CMK (cell line): ENCODE measurements around the gene PSPC1.
"Not testable (repeated sequence)": the region's sequence is repeated elsewhere in the genome, so short reads cannot be mapped to it uniquely, and the experiment has no call there.

Source experiments
- DNase-seq: peaks from one replicate; pipeline ENCODE4 v3.0.0-alpha.2; 2010; ENCODE audit warnings: low read depth

PSPC1 gene

DNA sequence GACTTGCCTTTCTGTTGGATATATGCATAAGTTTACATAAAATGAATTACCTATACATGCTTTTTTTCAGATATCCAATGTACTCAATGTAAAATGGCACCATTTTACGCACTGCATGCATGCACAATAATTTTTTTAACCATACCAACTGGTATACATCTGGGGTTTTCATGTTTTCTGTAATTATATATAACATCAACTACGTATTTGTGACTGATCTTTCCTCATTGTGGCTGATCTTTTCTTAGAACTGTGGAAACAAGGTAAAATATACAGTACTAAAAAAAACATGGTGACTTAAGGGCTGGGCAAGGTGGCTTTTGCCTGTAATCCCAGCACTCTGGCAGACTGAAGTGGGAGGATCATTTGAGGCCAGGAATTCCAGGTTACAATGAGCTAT, 18.5 kb downstream of the PSPC1 start:
- no peak for DNase-seq

- no peak for DNase-seq
Observed at GRCh38 chr13:19763618-19764017, 19.1 kb downstream of the PSPC1 start.

- no peak for DNase-seq
Observed at GRCh38 chr13:19759669-19760068, 23.1 kb downstream of the PSPC1 start.

DNA sequence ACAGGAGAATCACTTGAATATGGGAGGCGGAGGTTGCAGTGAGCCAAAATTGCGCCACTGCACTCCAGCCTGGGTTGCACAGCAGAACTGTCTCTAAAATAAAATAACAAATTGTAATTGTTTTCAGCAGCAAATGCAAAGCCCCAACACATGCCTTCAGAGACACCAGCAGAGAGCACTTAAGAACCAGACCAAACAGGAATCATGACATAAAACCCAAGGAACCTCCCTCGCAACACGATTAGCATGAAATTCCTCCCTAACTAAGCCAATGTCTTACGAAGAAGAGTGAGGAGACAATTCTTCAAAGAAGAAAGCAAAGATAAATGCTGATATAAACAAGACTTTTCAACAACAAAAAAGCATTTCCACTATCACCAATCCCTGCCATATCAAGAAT, 40.1 kb downstream of the PSPC1 start:
- DNase-seq = no peak

GRCh38 chr13:19737844-19738557, 44.7 kb downstream of the PSPC1 start:
- DNase-seq = no peak

DNA sequence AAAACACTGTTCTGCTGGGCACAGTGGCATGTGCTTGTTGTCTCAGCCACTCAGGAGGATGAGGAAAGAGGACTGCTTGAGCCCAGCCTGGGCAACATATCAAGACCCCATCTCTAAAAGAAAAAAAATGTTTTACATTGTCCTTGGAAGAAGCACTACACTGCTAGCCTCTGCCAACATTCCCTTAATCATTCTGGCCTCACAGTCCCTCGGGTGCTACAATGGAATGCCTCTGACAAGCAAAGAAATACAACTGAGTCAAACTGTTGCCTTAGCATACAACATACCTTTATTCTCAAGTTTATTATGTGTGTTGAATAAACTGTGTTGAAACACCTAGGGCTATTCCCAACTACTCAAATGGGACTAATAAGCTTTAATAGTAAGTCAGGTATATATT, 56.1 kb downstream of the PSPC1 start:
- DNase-seq = no peak

- no peak for DNase-seq
Observed at GRCh38 chr13:19725320-19725719, 57.4 kb downstream of the PSPC1 start.

- no peak for DNase-seq
Observed at GRCh38 chr13:19720039-19720438, 62.7 kb downstream of the PSPC1 start.

DNA sequence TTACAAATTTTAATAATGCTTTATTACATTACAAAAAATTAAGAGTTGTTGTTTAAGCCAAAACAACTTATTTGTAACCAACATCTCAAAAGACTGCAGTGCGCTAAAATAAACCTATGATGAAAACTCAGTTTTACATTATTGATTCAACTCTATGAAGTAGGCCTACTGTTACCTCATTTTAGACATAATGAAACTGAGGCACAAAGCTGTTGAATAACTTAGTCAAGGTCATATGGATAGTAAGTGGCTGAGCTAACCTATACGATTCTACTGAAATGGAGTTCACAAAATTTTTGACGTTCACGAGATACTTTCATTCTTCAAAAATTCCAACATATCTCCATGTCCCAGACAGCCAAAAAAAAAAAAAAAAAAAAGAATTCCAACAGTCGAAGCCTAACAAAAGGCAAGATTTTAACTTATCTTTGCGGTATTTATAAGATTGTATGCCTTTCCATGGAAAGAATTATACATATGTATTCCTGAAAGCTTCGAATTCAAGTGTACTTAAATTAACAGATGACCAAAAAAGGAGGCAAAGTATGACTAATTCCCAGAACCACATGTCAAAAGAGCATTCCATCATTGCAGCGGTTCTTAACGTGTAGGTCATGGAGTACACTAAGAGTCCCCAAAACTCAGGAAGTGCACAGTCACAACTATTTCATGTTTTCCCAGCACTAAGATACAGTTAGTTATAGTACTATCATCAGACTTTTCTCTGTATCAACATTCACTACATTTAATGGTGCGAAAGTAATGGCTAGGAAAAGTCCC, 69.4 kb downstream of the PSPC1 start:
- no peak for DNase-seq

DNA sequence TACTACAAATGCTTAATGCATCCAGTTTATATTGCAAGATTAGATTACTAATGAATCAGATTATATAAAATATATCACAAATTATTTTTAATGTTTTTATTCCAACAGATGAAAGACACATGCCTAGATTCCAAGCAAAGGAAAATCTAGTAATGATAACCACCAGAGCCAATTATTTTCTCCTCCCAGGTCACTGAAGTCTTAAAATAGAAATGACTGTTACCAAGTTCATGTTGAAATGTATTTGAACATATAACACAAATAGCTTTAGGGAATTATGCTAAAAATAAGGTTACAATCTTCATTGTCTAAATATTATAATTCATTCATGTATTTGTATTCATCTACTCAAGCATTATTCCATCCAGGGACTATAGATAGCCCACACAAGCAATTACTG, 73.0 kb downstream of the PSPC1 start:
- DNase-seq = not testable (repeated sequence)

- DNase-seq = not testable (repeated sequence)
Observed at GRCh38 chr13:19709039-19709438, 73.7 kb downstream of the PSPC1 start.

DNA sequence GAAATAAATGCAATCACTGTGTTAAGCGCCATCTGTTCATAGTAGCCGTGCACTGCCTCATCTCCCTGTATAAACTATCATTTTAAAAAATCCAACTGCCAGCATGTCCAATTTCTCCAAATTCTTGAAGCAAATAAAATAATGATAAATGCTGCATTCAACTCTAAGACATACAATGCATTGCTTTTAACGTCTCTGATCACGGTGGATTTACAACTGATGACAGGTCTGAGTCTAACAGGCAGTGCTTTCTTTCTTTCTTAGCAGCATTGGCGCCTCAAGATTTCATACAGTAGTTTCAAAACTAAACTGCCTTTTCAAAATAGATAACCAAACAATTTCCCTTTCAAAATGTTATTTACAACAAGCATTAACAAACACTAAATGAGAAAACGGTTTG, 78.5 kb downstream of the PSPC1 start:
- DNase-seq = not testable (repeated sequence)

GRCh38 chr13:19701619-19702018, 81.1 kb downstream of the PSPC1 start:
- DNase-seq = not testable (repeated sequence)

- not testable (repeated sequence) for DNase-seq
Observed at GRCh38 chr13:19700963-19701362, 81.8 kb downstream of the PSPC1 start.

DNA sequence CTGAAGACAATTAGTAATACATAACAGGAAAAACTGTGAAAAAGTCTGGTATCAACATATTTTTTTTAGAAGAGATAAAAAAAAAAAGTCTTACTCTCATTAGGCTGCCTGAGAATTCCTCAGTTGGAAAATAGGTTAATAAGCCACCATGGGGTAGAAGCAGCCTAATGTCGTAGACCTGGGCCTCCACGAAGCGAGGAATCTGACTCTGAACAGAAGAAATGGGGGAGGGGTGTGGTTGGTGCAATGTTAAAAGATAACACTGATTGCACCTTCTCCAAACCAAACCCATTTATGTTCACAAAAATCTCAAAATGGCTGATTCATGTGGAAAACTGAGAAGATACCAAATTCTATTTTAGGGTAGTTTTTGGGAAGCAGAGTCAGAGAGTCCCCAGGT, 86.9 kb downstream of the PSPC1 start:
- DNase-seq = no peak

DNA sequence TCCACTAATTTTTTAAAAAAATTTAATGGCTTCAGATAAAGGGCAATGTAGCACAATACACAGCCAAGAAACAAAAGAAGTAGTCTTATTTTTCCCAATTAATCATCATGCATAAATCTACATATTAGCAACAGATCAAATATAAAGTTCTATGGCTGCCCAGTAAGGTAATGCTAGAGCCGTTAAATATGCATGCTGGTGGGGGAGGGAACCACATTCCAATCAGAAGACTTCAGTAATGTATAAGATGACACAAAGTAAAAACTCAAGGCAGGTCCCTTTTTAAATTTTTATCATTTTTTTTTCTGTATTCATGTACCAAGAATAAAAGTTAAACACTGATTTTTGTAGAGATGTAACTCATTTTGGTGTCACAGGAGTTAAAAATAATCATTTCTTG, 87.3 kb downstream of the PSPC1 start:
- DNase-seq = no peak

GRCh38 chr13:19691447-19691846, 91.3 kb downstream of the PSPC1 start:
- DNase-seq = not testable (repeated sequence)

DNA sequence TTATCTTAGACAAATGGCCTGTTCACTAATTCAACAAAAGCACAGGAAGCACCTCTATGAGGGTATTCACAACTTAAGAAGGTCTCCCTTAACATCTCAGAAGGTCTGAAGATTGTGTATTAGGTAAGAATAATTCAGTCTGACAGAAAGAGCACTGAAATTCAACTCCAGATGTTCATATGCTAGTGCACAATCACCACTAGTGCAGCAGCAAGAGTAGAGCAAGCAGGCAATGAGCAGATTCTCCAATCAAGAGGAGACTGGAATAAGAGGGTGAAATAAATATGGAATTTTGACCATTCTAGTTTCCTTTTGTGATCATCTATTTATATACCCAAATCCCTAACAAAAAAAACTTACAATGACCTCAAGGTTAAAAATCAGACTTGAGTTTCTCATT, 97.3 kb downstream of the PSPC1 start:
- no peak for DNase-seq

DNA sequence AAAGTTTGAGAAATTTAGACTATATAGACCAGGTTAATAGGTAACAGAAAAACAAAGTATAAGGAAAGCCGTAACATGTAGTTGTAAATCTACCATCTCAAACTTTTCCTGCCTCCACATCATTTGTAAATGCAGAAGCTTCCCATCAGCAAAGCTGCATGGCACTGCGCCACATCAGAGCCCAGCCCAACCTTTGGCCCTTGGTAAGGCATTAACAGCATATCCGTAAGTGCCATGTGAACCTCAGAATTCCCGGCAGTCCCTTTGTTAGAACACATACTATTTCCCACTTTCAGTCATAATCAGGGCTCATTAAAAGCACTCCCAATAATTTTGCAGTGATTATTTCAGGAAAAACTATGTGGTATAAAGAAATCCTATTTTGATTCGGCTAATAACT, 97.7 kb downstream of the PSPC1 start:
- DNase-seq = no peak

DNA sequence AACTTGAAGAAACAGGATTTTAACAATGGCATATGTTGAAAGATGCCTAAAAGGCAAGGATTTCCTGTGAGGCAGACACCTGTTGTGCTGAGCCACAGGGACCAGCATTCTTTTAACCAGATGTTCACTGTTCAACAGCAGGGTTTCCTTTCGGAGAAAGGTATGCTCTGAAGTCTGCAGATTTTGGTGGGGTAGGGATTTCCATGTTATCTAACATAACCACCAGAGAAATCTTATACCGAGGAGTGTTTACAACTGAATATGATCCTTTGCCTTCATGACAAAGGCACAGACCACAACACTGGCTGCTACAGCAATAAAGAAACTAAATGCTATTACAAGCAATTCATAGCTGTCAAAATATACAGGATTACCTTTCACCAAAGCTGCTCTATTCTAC, 101.2 kb downstream of the PSPC1 start:
- no peak for DNase-seq

DNA sequence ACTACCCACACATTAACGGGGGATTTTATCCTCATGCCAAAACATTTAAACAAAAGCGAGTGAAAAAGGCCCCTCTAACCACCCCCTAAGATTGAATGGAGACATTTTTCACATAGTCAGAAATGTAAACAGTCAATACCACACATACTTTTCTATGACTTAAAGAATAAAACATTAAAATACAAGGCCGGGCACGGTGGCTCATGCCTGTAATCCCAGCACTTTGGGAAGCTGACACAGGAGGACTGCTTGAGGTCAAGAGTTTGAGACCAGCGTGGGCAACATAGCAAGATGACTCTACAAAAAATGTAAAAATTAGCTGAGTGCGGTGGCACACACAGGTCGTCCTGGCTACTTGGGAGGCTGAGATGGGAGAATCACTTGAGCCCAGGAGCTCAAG, 102.0 kb downstream of the PSPC1 start:
- no peak for DNase-seq

DNA sequence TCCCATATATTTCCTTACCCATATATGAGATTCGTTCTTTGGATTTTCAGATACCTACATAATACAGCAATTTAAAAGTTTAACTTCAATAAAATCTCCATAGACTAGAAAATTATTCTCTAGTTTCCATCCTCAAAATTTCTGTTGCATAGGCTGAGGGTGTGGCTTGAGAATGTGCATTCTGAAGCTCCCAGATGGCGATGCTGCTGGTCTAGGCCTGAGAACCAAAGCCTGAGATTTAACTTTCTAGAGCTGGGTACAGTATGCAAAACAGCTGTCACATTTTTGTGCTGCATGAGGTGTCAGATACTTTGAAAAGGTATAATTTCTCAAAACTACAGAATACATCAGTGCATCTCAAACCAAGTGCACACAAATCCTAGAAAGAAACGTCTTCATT, 106.6 kb downstream of the PSPC1 start:
- no peak for DNase-seq

DNA sequence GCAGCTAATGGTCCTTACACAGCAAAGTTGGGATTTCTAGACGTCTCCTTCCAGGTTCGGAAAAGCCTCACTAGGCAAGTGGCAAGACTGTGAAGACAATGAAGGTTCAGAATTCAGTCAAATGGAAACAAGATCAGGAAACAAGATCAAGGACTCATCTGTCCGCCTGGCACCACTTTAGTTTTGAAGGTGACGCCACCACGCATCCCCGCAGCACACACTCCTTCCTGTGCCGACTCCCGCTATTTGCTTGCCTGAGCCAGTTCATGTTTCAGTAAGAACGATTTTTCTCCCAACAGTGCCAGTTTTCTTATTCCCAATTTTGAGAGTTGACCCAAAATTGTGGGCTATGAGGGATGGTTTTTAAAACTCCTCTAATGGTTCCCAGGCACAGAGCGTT, 107.8 kb downstream of the PSPC1 start:
- DNase-seq = no peak
